SK-N-SH (cell line): ENCODE data around the gene PRPH.

Experiments
- SIN3A ChIP-seq: IDR thresholded peaks from 2 replicates; pipeline ENCODE4 v1.6.1; 2012; ENCODE audit warnings: low read depth, mild to moderate bottlenecking, low read length, moderate library complexity, borderline replicate concordance
- TF ChIP-seq, protein P1 (sequence below): fragments of 200-600 bp; sonication (generic); IDR thresholded peaks from 2 replicates; pipeline ENCODE4 v1.6.1; 2017; ENCODE audit warnings: antibody characterized with exemption, mild to moderate bottlenecking, moderate library complexity

DNA sequence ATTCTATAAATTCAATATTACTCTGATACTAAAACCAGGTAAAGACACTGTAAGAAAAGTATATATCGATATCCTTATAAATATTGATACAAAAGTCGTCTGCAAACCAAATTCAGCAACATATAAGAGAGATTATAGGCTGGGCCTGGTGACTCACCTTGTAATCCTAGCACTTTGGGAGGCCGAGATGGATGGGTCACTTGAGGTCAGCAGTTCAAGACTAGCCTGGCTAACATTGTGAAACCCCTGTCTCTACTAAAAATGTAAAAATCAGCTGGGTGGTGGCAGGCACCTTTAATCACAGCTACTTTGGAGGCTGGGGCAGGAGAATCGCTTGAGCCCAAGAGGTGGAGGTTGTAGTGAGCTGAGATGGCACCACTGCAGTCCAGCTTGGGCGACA lies 43.6 kb upstream of the PRPH start:
- TF ChIP-seq, protein P1, sequence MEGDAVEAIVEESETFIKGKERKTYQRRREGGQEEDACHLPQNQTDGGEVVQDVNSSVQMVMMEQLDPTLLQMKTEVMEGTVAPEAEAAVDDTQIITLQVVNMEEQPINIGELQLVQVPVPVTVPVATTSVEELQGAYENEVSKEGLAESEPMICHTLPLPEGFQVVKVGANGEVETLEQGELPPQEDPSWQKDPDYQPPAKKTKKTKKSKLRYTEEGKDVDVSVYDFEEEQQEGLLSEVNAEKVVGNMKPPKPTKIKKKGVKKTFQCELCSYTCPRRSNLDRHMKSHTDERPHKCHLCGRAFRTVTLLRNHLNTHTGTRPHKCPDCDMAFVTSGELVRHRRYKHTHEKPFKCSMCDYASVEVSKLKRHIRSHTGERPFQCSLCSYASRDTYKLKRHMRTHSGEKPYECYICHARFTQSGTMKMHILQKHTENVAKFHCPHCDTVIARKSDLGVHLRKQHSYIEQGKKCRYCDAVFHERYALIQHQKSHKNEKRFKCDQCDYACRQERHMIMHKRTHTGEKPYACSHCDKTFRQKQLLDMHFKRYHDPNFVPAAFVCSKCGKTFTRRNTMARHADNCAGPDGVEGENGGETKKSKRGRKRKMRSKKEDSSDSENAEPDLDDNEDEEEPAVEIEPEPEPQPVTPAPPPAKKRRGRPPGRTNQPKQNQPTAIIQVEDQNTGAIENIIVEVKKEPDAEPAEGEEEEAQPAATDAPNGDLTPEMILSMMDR, result no peak
- no peak for TF ChIP-seq SIN3A
